ENCODE data around the gene G6PC1. TPM values are rescaled to one million over a fixed set of nuclear protein-coding genes. Genes with fewer than 3 reads are reported as not detected.
A peak's percentile ranks its signal among the peaks of the same experiment; 100 is the strongest.

The G6PC1 gene
- total and polyA plus RNA-seq, 2 of the 13 experiments (the other 11 are each of a cell fraction or from before 2014, with no cell fraction given) = 1.7 to 37.9 TPM

GRCh38 chr17:42928714-42929496 lies 28.3 kb downstream of the G6PC1 start (continued):
- TF ChIP-seq FOXA3 (CRISPR knock-in tag; IDR thresholded peaks at IDR 0.05) = peak; percentile 90
- TF ChIP-seq, protein P1, sequence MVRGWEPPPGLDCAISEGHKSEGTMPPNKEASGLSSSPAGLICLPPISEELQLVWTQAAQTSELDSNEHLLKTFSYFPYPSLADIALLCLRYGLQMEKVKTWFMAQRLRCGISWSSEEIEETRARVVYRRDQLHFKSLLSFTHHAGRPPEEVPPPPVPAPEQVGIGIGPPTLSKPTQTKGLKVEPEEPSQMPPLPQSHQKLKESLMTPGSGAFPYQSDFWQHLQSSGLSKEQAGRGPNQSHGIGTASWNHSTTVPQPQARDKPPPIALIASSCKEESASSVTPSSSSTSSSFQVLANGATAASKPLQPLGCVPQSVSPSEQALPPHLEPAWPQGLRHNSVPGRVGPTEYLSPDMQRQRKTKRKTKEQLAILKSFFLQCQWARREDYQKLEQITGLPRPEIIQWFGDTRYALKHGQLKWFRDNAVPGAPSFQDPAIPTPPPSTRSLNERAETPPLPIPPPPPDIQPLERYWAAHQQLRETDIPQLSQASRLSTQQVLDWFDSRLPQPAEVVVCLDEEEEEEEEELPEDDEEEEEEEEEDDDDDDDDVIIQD (CRISPR knock-in tag; IDR thresholded peaks at IDR 0.05; ENCODE audit: low read depth) = peak; percentile 63
- no peak for TF ChIP-seq ZSCAN29 (CRISPR knock-in tag; conservative IDR thresholded peaks at IDR 0.05)
- TF ChIP-seq SMAD3 (CRISPR knock-in tag; IDR thresholded peaks at IDR 0.05) = 0 out of 2 replicates have a peak, but pooled peaks have one; percentile 42
- TF ChIP-seq ZNF430 (CRISPR knock-in tag; IDR thresholded peaks at IDR 0.05) = peak; percentile 56; the same call in 1 of the 2 replicates
- TF ChIP-seq, protein P2, sequence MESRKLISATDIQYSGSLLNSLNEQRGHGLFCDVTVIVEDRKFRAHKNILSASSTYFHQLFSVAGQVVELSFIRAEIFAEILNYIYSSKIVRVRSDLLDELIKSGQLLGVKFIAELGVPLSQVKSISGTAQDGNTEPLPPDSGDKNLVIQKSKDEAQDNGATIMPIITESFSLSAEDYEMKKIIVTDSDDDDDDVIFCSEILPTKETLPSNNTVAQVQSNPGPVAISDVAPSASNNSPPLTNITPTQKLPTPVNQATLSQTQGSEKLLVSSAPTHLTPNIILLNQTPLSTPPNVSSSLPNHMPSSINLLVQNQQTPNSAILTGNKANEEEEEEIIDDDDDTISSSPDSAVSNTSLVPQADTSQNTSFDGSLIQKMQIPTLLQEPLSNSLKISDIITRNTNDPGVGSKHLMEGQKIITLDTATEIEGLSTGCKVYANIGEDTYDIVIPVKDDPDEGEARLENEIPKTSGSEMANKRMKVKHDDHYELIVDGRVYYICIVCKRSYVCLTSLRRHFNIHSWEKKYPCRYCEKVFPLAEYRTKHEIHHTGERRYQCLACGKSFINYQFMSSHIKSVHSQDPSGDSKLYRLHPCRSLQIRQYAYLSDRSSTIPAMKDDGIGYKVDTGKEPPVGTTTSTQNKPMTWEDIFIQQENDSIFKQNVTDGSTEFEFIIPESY (CRISPR knock-in tag; IDR thresholded peaks at IDR 0.05) = 0 out of 2 replicates have a peak, but pooled peaks have one; percentile 9
- 0 out of 2 replicates have a peak, but pooled peaks have one; percentile 47 for TF ChIP-seq ZNF33B (CRISPR knock-in tag; IDR thresholded peaks at IDR 0.05)
- TF ChIP-seq TEF (CRISPR knock-in tag; IDR thresholded peaks at IDR 0.05) = no peak
- peak; percentile 48; the same call in 1 of the 2 replicates for TF ChIP-seq HNF4G (IDR thresholded peaks at IDR 0.05; ENCODE audit: borderline replicate concordance, low read depth, low read length)
- no peak for TF ChIP-seq HNF4G (CRISPR knock-in tag; IDR thresholded peaks at IDR 0.05; ENCODE audit: borderline replicate concordance, low read depth)
- peak; percentile 72; the same call in 1 of the 2 replicates for TF ChIP-seq FOXO1 (CRISPR knock-in tag; IDR thresholded peaks at IDR 0.05)
- TF ChIP-seq ZHX1 (CRISPR knock-in tag; IDR thresholded peaks at IDR 0.05; ENCODE audit: low read depth) = no peak
- no peak for TF ChIP-seq PRPF4 (IDR thresholded peaks at IDR 0.05; ENCODE audit: low read depth, low read length, poor library complexity, severe bottlenecking)
- no peak for TF ChIP-seq BHLHE40 (IDR thresholded peaks at IDR 0.05; ENCODE audit: low read length)
- 0 out of 2 replicates have a peak, but pooled peaks have one; percentile 62 for TF ChIP-seq MTERF4 (CRISPR knock-in tag; IDR thresholded peaks at IDR 0.05)
- 0 out of 2 replicates have a peak, but pooled peaks have one; percentile 36 for TF ChIP-seq ZNF451 (CRISPR knock-in tag; IDR thresholded peaks at IDR 0.05)
- peak; percentile 45; the same call in 1 of the 2 replicates for TF ChIP-seq NR2F6 (IDR thresholded peaks at IDR 0.05)
- TF ChIP-seq NR2F6 (CRISPR knock-in tag; IDR thresholded peaks at IDR 0.05) = peak; percentile 33; the same call in 1 of the 2 replicates
- peak; percentile 27 for TF ChIP-seq ZFP36L1 (CRISPR knock-in tag; IDR thresholded peaks at IDR 0.05)
- TF ChIP-seq MED13 (CRISPR knock-in tag; IDR thresholded peaks at IDR 0.05) = no peak
- TF ChIP-seq ZSCAN20 (CRISPR knock-in tag; IDR thresholded peaks at IDR 0.05; ENCODE audit: borderline replicate concordance) = 0 out of 2 replicates have a peak, but pooled peaks have one; percentile 41
- peak; percentile 56; the same call in 1 of the 2 replicates for TF ChIP-seq ZFP90 (CRISPR knock-in tag; IDR thresholded peaks at IDR 0.05; ENCODE audit: borderline replicate concordance)

All from HepG2 (cell line).